Upper lobe of left lung (tissue), 4 donors: ENCODE measurements around the gene SLC51B.
A peak's percentile ranks its signal among the peaks of the same experiment; 100 is the strongest.

Experiments
- POLR2AphosphoS5 ChIP-seq, 2 donors: sonication (generic); formaldehyde crosslinking; IDR thresholded peaks; one replicate each; pipeline ENCODE4 v1.5.1; 2017; ENCODE audit warnings: antibody characterized with exemption in 2 of 2
- TF ChIP-seq, protein P1 (sequence below), 6 experiments: fragments of 450-650 bp in 4 of 6; fragments of 200-600 bp in 2 of 6; sonication (generic) in 2 of 6; IDR thresholded peaks; one replicate each; pipeline ENCODE4 v1.5.1; 2016 to 2019; ENCODE audit warnings: antibody characterized with exemption in 6 of 6

DNA sequence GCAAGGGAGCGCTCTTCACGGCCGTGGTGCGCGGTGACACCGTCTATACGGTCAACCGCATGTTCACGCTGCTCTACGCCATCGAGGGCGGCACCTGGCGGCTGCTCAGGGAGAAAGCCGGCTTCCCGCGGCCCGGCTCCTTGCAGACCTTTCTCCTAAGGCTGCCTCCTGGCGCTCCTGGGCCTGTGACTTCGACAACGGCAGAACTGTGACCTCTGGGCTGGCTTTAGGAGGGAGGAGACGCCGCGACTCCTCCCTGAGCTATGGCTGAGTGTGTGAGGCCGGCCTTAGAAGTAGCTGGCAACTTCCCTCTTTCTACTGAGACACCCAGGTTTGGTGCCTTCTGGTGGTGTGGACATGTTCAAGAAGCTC is 32.8 kb downstream of the SLC51B start:
- TF ChIP-seq, protein P1, sequence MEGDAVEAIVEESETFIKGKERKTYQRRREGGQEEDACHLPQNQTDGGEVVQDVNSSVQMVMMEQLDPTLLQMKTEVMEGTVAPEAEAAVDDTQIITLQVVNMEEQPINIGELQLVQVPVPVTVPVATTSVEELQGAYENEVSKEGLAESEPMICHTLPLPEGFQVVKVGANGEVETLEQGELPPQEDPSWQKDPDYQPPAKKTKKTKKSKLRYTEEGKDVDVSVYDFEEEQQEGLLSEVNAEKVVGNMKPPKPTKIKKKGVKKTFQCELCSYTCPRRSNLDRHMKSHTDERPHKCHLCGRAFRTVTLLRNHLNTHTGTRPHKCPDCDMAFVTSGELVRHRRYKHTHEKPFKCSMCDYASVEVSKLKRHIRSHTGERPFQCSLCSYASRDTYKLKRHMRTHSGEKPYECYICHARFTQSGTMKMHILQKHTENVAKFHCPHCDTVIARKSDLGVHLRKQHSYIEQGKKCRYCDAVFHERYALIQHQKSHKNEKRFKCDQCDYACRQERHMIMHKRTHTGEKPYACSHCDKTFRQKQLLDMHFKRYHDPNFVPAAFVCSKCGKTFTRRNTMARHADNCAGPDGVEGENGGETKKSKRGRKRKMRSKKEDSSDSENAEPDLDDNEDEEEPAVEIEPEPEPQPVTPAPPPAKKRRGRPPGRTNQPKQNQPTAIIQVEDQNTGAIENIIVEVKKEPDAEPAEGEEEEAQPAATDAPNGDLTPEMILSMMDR (IDR thresholded peaks at IDR 0.05) = peak in 4 of 6 experiments; percentile 3 to 69 (median 52)
- no peak for TF ChIP-seq POLR2AphosphoS5 (IDR thresholded peaks at IDR 0.05)
